GM10847 (cell line): Measurements from ENCODE around the gene CETN3.

Source experiments
- POLR2A ChIP-seq: IDR thresholded peaks from 2 replicates; pipeline ENCODE4 v1.6.1; 2011; ENCODE audit not compliant: insufficient read length; ENCODE audit errors: extremely low read depth

CETN3 gene

GRCh38 chr5:90355635-90356034, 53.9 kb downstream of the CETN3 start:
- no peak for TF ChIP-seq POLR2A

- no peak for TF ChIP-seq POLR2A
Measured at GRCh38 chr5:90353254-90353653, 56.3 kb downstream of the CETN3 start.

DNA sequence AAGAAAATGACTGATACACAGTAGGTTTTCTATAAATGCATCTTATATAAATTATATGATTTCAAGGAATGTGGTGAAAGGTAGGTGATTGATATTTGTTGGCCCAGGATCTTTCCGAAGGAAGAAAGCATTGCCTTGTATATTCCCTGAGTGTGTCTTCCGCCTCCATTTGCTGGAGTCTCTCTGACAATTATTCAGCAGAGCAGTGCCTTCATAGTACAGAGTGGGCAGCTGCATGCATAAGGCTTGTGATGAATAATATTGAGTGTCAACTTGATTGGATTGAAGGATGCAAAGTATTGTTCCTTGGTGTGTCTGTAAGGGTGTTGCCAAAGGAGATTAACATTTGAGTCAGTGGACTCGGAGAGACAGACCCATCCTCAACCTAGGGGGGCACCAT, 58.5 kb downstream of the CETN3 start:
- no peak for TF ChIP-seq POLR2A

GRCh38 chr5:90347462-90347861, 62.1 kb downstream of the CETN3 start:
- TF ChIP-seq POLR2A = no peak

GRCh38 chr5:90345684-90346083, 63.9 kb downstream of the CETN3 start:
- no peak for TF ChIP-seq POLR2A

DNA sequence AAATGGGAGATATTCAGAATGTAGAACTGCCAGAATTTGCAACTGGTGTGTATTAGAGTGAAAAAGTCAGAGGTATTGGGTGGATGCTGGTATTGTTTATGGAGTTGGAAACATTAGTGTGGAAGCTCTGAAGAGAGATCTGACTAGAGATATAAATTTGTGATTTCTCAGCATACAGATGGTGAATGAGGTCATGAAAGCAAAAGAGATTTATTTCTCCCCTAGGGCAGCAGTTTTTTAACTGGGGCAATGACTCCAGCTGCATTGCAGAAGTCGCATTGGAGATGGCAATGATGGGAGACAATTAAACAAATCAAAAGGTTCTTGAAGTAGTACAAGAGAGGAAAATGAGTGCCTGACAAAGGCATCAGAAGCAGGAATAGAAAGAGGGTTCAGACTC, 64.9 kb downstream of the CETN3 start:
- TF ChIP-seq POLR2A = no peak

GRCh38 chr5:90342576-90342975, 67.0 kb downstream of the CETN3 start:
- TF ChIP-seq POLR2A = no peak
